ENCODE measurements around the gene VMAC. TPM values are rescaled to one million over a fixed set of nuclear protein-coding genes. Genes with fewer than 3 reads are reported as not detected.

The VMAC gene
- total and polyA plus RNA-seq, 2 of the 13 experiments (the other 11 are each of a cell fraction or from before 2014, with no cell fraction given), result 2.4 TPM

DNA sequence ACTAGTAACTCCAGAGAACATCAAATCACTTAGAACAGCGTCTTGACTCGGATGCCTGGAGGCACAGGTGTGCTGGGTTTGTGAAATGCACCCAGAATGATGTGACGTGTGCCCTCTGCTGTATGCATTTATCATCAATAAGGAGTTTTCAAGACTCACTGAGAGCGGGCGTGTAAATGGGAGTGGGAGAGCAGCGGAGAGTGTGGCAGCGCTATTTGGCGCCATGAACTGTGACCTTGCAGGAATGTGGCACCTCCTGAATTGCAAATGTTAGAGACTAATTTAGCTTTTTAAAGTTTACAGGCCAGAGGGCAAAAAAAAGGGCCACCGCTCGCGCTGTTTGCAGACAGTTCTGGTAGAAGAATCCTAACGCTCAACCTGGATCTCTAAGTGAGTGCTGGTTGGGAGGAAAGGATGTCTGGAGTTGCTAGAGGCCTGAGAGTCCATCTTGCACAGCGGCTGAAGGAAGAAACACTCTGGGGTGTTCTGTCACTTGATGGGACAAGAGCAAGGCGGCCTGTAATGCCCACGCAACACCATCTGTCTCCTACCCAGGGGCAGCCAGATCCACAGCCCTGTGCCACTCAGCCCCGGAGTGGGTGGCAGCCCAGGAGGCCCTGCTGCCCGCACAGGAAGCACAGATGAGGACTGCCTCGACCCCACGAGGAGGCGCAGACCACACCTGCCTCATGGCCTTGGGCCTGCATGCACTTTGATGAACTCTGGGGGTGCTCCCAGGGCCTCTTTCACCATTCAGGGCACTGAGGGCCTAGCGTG lies 53.6 kb downstream of the VMAC start (continued):
- TF ChIP-seq, protein P1, sequence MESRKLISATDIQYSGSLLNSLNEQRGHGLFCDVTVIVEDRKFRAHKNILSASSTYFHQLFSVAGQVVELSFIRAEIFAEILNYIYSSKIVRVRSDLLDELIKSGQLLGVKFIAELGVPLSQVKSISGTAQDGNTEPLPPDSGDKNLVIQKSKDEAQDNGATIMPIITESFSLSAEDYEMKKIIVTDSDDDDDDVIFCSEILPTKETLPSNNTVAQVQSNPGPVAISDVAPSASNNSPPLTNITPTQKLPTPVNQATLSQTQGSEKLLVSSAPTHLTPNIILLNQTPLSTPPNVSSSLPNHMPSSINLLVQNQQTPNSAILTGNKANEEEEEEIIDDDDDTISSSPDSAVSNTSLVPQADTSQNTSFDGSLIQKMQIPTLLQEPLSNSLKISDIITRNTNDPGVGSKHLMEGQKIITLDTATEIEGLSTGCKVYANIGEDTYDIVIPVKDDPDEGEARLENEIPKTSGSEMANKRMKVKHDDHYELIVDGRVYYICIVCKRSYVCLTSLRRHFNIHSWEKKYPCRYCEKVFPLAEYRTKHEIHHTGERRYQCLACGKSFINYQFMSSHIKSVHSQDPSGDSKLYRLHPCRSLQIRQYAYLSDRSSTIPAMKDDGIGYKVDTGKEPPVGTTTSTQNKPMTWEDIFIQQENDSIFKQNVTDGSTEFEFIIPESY (CRISPR knock-in tag; IDR thresholded peaks at IDR 0.05), result peak; percentile 98
- TF ChIP-seq, protein P2, sequence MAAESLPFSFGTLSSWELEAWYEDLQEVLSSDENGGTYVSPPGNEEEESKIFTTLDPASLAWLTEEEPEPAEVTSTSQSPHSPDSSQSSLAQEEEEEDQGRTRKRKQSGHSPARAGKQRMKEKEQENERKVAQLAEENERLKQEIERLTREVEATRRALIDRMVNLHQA (CRISPR knock-in tag; IDR thresholded peaks at IDR 0.05), result no peak
- TF ChIP-seq, protein P3, sequence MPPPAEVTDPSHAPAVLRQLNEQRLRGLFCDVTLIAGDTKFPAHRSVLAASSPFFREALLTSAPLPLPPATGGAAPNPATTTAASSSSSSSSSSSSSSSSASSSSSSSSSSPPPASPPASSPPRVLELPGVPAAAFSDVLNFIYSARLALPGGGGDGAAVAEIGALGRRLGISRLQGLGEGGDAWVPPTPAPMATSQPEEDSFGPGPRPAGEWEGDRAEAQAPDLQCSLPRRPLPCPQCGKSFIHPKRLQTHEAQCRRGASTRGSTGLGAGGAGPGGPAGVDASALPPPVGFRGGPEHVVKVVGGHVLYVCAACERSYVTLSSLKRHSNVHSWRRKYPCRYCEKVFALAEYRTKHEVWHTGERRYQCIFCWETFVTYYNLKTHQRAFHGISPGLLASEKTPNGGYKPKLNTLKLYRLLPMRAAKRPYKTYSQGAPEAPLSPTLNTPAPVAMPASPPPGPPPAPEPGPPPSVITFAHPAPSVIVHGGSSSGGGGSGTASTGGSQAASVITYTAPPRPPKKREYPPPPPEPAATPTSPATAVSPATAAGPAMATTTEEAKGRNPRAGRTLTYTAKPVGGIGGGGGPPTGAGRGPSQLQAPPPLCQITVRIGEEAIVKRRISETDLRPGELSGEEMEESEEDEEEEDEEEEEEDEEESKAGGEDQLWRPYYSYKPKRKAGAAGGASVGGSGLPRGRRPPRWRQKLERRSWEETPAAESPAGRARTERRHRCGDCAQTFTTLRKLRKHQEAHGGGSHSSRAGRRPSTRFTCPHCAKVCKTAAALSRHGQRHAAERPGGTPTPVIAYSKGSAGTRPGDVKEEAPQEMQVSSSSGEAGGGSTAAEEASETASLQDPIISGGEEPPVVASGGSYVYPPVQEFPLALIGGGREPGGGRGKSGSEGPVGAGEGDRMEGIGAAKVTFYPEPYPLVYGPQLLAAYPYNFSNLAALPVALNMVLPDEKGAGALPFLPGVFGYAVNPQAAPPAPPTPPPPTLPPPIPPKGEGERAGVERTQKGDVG (CRISPR knock-in tag; IDR thresholded peaks at IDR 0.05; ENCODE audit: borderline replicate concordance), result 0 out of 2 replicates have a peak, but pooled peaks have one; percentile 28
- peak; percentile 25; the same call in 1 of the 2 replicates for TF ChIP-seq ZMYM4 (CRISPR knock-in tag; IDR thresholded peaks at IDR 0.05)
- no peak for TF ChIP-seq ZNF224 (CRISPR knock-in tag; IDR thresholded peaks at IDR 0.05)
- no peak for TF ChIP-seq ZNF431 (CRISPR knock-in tag; IDR thresholded peaks at IDR 0.05; ENCODE audit: borderline replicate concordance, low read depth)
